ENCODE results near the gene STXBP6. TPM values are rescaled to one million over a fixed set of nuclear protein-coding genes. Genes with fewer than 3 reads are reported as not detected.

STXBP6 gene
- total RNA-seq, 1 donor = 5.1 TPM

DNA sequence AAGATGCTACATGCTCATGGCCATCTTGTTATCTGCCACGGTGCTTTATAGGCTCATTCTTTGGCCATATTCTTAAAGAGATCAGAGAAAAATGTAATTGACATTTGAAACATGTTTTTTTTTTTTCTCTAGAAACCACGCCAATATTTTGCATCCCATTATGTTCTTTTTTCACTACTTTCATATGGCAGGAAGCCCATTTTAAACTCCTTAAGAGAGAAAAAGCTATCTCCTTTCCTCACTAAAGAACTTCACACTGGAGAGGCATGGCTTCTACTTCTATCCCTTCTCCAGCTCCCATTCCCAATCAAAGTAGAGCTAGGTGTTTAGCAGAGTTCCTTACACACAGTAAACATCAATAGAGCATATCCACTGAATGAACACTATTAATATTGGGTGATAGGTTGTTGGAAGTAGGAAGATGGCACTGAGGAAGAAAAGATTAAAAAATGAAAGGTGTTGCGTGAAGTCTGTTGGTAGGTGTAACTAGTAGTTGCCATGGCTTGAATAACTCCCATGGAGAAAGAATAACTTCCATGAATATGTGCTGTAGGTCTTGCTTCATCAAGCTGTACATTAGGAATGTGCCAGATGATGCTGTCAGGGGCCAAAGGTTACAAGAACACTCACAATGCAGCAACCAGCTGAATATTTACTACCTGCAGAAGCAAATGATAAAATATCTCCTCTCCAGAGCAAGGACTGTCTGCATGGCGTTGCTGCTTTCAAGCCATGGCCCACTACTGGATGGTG is 178.8 kb downstream of the STXBP6 start:
- DNase-seq (ENCODE audit: low read depth in 2 of 3, low spot score in 2 of 3) = no peak

DNA sequence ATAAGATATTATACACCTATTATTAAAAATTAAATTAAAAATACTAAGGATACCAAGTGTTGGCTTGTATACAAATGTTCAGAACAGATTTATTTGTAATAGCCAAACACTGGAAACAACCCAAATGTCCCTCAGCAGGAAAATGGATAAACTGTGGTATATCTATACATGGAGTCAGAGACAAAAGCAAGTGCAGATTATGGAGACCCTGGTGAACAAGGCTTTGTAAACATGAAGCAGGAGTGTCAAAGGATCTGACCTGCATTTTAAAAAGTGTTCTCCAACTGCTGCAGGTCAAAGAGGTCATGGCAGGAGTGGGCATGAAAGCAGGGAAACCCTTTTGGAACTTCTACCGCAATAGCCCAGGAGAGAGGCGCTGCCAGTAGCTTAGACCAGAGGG is 181.6 kb downstream of the STXBP6 start:
- no peak for DNase-seq (ENCODE audit: low read depth in 2 of 3, low spot score in 2 of 3)

DNA sequence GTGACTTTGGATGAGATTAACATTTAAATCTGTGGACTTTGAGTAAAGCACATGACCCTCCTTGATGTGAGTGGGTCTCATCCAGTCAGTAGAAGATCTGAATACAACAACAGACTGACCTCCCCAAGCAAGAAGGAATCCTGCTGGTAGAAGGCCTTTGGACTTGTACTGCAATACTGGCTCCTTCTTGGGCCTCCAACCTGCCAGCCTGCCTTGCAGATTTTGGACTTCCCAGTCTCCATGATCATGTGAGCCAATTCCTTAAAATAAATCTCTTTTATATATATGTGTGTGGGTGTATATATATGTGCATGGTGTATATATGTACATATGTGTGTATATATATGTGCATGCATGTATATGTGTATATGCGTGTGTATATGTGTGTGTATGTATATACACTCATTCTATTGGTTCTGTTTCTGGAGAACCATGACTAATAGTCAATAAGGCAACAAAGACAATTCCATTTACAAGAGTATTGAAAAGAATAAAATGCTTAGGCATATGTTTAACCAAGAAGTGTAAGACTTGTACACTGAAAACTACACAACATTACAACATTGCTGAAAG is 183.8 kb downstream of the STXBP6 start:
- DNase-seq (ENCODE audit: low read depth in 2 of 3, low spot score in 2 of 3) = no peak

DNA sequence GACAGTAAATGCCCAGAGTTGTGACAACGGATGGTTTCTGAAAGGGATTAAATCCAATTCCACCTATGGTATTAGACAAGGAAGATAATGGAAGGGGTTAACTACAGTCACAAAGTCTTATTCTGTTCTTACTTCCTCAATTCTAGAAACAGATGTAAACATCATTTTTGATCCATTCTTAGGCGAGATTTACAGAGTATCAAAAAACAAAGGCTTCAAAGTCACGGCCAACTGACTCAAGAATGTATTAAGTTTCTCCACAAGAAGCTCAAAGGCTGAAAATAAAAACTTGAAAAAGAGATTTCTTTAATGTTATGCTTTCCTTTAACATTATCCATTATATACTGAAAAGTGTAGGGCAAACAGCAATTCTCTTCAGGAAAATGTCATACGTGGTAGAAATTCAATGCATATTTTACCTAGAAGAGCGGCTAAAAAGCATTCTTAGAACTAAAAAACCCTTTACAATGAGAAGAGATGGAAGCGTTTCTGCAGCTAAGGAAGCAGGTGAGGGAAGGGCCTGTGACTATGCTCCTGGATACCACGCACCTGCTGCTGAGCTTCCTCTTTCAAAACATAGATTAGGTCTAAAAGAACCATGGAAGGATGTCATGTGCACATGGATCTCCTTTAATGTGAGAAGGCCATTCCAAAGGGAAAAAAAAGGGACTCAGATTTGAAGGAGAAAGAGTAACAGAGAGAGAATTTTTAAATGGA is 185.8 kb downstream of the STXBP6 start:
- DNase-seq (ENCODE audit: low read depth in 2 of 3, low spot score in 2 of 3) = peak in 1 of 3 donors; percentile 20

DNA sequence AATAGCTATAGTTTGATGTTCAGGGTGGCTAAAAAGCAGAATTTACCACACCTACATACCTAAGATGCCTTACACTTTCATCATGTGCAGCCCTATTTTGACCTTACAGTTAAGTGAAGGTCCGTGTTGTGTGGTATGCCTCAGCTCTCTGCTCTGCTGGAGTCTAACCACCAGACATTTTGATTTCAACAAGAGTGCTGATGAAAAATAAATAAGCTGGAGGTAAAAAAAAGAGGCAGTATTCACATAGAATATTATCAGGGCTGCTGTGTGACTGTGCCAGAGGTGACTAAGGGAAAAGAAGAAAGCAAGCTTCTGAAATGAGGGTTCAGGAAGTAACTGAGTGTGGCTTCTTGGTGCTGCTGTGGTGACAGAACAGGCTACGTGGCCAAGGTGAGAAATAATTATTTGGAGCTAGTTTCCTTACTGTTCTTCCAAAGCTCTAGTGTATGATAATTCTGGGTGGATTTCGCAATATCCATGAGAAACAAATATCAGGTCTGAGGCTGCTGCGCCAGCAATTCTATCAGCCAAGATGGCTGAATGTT is 188.8 kb downstream of the STXBP6 start:
- DNase-seq (ENCODE audit: low read depth in 2 of 3, low spot score in 2 of 3) = peak in 1 of 3 donors; percentile 44

DNA sequence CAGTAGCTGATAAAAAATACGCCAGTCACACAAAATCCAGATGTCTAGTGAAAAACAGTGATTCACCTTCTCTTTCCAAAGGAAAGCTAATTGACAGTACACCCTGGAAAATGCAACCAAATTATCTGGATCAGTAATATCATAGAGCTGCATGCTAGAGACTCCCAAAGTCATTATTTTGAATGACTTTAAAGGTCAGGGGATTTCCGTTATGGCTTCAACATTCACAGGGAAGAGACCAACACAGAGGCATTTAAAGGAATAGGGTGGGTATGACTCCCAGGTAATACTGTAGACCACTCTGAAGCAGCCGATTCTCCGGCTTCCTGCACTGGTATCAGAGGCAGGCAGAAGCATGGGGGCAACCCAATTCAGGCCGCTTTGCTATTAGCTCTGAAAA is 190.4 kb downstream of the STXBP6 start:
- DNase-seq (ENCODE audit: low read depth in 2 of 3, low spot score in 2 of 3) = no peak

DNA sequence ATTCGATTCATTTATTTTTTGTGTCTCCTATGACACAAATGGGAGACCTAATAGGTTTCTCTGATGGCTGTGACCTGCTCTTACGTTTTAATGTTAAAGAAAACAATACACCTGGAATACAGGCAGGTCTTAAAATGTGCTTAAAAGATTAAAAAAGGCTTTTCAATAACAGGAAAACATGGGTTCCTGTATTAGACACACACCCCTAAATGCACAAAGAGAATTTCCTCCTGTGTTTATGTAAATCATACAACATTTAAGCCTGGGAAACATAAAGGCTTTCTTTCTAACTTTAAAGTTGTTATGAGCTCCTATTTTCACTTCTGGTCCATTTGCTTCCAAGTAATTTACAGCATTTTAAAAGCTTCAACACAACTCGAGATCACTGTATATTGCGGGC is 191.3 kb downstream of the STXBP6 start:
- no peak for DNase-seq (ENCODE audit: low read depth in 2 of 3, low spot score in 2 of 3)

DNA sequence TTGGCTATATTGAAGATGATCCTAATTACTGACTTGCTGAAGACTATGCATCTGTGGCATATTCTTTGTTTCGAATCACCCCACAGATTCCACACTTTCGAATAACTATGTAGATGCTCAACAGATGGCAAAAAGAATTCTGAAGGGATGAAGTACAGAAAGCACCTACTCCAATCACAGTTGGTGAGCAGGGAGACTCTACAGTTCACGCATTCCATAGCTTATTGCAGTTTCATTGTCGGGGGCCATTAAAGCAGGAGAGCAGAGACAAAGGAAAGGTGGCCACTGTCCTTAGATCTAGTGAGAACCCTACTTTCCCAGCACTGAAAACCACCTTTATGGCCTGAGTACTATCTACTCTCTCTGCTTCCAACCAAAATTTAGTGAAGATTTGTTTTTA is 191.9 kb downstream of the STXBP6 start:
- DNase-seq (ENCODE audit: low read depth in 2 of 3, low spot score in 2 of 3) = no peak

DNA sequence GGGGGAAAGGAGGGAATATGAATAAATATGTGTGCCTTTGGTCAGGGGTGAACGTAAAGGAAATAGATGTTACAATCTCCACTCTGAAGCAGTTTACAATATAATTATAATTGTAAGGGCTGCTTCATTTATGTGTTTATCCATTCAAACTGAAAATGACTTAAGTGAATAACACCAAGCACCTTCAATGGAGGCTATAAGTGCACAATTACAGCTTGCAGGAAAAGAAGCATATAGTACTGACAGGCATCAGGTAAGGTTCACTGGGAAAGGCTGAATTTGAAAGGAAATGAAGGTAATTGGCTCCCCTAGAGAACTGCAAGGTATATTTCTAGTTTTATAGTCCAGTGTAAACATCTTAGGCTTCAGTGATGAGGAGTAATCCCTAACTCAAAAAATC is 192.7 kb downstream of the STXBP6 start:
- DNase-seq (ENCODE audit: low read depth in 2 of 3, low spot score in 2 of 3) = no peak

DNA sequence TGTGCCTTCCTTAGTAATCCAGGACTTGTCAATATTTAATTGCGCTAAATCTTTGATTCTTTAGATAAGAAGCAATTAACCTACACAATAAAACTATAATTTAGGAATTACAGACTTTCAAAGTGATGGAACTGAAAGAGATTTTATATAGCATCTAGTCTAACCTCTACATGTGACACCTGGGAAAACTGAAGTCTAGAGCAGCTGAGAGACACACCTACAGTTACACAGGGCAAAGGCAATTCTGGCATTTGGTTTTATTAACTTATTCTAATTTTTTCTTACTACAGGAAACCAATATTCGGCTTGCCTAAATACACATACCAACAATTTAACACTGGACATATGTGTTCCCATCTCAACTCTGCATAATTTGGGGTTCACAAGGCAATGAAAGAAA is 196.5 kb downstream of the STXBP6 start:
- DNase-seq (ENCODE audit: low read depth in 2 of 3, low spot score in 2 of 3) = no peak

DNA sequence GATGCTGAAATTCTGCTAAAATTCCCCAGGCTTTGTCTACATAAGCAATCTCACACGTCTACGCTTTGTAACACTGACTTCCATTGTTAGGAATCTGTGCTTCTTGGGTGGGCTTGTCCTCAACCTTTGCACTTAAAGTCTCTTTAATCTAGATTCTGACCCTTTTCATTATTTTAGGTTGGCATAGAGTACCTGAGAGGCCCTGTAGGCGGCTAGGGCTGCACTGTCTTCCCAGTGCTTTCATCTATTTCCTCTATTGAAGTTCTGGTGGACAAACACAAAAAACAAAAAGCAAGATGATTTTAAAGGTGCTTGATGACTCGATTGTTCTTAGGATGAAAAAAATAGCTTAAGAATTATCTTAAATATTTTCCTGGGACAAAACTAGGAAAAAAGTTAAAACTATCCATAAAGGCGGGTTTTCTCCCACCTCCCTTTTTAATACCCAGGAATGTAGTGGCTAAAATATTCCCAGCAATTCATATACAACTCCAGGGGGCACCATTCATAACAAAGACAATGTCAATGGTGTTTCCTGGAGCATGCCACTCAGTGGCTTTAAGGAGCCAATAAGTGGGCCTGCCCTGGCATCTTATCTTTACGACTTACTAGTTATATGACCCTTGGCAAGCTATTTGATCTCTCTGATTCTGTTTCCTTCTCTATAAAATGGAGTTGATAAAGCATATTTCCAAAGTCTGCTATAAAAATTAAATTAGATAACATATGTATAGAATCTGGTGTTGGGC is 197.5 kb downstream of the STXBP6 start:
- DNase-seq (ENCODE audit: low read depth in 2 of 3, low spot score in 2 of 3) = no peak

DNA sequence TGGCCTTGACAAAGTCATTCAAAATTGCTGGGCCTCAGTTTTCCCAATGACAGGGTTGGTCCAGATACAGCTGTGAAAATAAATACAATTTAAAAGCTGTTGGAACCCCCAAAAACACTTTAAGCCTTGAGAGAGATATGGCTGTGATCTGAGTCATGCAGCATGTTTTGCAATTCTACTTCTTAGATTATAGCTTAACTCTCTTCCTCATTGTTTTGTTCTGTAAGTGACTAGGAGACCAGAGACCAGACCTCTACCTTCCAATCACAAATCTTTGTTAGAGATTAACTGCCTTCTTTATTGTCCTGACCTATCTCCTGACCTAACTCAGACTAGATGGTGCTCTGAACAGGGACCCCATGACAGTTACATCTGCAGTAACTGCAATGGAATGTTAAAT is 198.1 kb downstream of the STXBP6 start:
- no peak for DNase-seq (ENCODE audit: low read depth in 2 of 3, low spot score in 2 of 3)

DNA sequence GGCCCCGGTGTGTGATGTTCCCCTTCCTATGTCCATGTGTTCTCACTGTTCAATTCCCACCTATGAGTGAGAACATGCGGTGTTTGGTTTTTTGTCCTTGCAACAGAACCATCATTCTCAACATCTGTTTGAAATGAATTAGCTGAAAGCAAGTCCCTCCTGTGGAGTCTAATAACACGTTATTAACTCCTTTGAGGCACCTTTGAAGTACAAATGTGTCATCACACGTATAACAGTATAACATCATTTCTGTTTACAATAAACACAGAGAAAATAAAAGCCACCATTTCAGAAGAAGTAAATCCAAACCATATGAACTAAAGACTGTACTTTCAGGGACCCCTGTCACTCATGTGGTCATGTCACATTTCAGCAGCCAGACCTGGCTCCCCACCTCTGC is 198.5 kb downstream of the STXBP6 start:
- DNase-seq (ENCODE audit: low read depth in 2 of 3, low spot score in 2 of 3) = no peak

DNA sequence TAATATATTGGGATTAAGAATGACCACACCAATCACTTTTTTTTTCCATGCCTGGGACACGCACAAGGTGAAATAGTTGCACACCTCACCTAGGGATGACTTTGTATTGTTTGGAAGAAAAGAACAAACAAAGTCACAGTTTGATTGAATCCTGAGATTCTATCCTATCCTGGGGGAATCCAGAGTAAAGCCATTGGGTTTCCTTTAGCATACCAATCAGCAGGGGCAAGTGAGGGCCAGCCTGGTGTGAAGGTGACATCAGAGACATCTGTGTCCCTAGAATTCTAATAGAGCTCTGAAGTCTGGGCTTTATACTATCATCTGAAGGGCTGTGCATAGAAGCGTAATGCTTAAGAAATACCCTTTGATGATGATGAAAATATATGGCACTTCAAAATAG is 199.9 kb downstream of the STXBP6 start:
- no peak for DNase-seq (ENCODE audit: low read depth in 2 of 3, low spot score in 2 of 3)

DNA sequence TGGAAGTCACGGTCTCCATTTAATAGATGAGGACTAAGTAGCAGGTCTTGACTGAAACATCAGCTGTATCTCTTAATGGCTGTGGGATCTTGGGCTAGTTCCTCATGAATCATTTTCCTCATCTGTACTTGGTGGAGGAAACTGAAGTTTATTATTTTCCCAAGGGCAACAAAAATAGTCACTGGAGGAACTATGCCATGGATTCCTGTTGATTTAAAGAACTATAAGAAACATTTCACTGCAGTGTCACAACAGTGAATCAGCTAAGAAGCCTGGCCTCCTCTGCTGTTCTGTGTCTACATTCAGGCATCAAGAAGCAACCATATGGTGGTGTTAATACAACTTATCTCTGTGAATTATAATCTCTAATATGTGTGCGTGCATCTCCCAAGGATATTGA is 200.5 kb downstream of the STXBP6 start:
- DNase-seq (ENCODE audit: low read depth in 2 of 3, low spot score in 2 of 3) = no peak

DNA sequence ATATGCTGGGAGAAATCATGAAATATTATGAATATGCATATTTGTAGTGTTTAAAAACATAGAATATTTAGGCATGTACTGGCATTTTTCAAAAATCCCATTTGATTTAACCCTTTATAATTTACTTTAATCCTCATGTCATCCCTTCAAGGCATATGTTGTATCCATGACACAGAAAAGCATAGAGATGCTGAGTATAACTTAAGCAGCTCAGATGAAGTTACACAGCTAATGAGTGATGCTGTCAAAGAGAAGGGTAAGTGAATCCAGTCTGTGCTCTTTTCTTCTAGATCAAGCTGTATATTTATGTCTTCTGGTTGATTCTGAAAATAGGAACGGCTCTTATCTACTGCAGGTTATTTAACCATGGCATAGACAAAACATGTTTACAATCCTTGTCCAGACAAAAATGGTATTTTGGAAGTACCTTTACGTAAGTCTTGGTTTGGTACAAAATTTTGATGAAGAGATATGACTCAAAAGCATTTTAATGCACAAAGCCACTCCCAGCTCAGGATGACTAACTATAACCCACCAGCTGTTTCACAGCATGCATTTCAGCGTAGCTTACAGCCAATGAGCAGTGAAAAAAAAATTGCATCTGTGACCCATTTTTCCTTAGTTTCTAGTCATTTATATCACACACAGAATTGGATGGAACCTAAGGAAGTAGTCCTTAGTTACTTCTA is 201.7 kb downstream of the STXBP6 start:
- DNase-seq (ENCODE audit: low read depth in 2 of 3, low spot score in 2 of 3) = no peak

DNA sequence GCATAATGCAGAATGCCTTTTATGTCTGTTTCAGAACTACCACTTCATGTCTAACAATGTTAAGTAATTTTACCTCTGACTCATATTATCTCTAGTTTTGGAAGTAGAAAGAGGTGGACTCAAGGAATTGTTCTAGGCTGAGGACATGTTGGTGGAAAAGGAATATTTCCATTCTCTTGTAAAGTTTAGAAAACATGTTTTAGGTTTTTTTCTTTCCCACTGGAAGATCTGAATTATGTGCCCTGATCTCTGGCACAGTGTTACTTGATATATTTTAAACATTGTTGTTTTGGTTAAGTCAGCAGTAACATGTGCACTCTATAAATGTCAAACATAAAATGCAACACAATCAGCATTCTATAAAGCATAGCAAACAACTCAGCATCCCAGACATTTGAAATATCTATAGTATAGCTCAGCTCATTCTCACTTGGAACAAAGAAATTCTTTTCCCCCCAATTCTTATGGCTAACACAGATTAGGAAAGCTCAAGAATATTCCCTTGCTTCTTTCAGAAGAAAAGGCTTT is 202.3 kb downstream of the STXBP6 start:
- no peak for DNase-seq (ENCODE audit: low read depth in 2 of 3, low spot score in 2 of 3)

DNA sequence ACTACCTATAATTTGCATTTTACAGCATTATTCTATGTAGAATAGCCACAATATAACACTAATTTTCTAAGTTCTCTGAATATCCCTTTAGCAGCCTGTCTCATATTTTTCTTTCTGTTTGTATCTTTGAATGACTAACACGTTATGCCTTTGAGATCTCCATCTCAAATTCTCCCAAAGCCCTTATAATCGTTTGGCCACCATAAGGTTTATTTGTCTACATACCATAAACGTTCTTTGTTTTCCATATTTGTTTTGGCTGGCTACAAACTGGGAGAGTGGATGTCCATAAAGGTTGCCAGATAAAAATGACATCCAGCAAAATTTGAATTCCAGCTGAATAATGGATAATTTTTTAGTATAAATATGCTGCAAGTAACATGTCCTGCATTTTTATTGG is 203.7 kb downstream of the STXBP6 start:
- DNase-seq (ENCODE audit: low read depth in 2 of 3, low spot score in 2 of 3) = no peak

DNA sequence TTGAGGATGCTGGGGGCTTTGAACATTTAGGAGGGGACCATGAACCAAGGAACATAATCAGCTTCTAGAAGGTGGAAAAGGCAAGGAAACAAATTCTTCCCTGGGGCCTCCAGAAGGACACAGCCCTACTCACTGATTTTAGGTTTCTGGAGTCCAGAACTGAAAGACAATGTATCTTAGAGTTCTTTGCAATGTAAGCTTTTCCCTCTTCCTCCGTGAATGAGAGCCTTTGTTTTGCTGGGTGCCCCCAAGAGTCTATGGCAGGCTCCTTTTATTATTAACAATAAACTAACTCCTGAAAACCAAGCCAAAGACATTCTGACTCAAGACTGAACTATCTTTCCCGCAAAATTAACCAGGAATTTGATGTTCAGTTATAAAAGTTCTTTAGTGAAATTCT is 204.1 kb downstream of the STXBP6 start:
- DNase-seq (ENCODE audit: low read depth in 2 of 3, low spot score in 2 of 3) = no peak

DNA sequence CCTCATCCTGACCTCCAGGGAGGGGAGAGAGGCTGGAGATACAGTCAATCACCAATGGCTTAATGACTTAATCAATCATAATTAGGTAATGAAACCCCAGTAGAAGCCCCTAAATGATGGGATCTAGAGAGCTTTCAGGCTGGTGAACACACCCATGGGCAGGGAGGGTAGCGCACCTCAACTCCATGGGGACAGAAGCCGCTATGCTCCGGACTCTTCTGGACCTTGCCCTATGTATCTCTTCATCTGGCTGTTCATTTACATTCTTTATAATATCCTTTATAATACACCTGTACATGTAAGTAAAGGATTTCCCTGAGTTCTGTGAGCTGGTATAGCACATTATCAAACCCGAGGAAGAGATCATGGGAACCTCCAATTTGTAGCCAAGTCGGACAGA is 205.9 kb downstream of the STXBP6 start:
- no peak for DNase-seq (ENCODE audit: low read depth in 2 of 3, low spot score in 2 of 3)
